Fibroblast of the aortic adventitia (primary cell): Measurements from ENCODE around the gene CRLF2. TPM values are rescaled to one million over a fixed set of nuclear protein-coding genes. Genes with fewer than 3 reads are reported as not detected.
A peak's percentile ranks its signal among the peaks of the same experiment; 100 is the strongest.
"Not testable (repeated sequence)": the region's sequence is repeated elsewhere in the genome, so short reads cannot be mapped to it uniquely, and the experiment has no call there.

ENCODE experiments used
- DNase-seq: peaks from one replicate; pipeline ENCODE4 v3.0.0-alpha.2; 2010; ENCODE audit warnings: low read depth
- H3K4me3 ChIP-seq: 2 replicates; pipeline ENCODE4 v1.5.1; 2011; ENCODE audit warnings: low read depth, mild to moderate bottlenecking, control low read depth, low read length, moderate library complexity
- CTCF ChIP-seq: IDR thresholded peaks from 2 replicates; pipeline ENCODE4 v1.5.1; 2011; ENCODE audit warnings: mild to moderate bottlenecking, low read length, control low read depth, inconsistent platforms; ENCODE audit not compliant: insufficient read depth
- total RNA-seq: library from RNA; depleted of rRNA; stranded (reverse); fragments of >200 nt; gene quantifications from 2 replicates; pipeline ENCODE4 v1.2.3, GENCODE V29; 2012; ENCODE audit warnings: low replicate concordance

CRLF2 gene
- total RNA-seq, 1 donor, result not detected

GRCh38 chrX:1213971-1214370 lies 1.5 kb upstream of the CRLF2 start:
- TF ChIP-seq CTCF, result no peak
- H3K4me3 ChIP-seq, result no peak overlapping the region
- DNase-seq, result no peak

DNA sequence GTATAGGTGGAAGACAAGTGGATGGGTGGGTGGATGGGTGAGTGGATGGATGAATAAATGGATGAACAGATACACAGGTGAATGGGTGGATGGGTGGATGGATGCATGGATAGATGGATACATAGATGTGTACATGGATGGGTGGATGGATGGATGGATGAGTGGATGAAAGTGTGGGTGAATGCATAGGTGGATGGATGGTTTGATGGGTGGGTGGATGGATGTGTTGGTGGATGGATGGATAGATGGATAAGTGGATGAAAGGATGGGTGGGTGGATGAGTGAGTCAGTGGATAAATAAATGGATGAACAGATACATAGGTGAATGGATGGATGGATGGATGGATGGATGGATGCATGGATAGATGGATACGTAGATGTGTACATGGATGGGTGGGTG lies 1.6 kb downstream of the CRLF2 start:
- H3K4me3 ChIP-seq, result no peak overlapping the region
- no peak for TF ChIP-seq CTCF
- DNase-seq, result no peak

DNA sequence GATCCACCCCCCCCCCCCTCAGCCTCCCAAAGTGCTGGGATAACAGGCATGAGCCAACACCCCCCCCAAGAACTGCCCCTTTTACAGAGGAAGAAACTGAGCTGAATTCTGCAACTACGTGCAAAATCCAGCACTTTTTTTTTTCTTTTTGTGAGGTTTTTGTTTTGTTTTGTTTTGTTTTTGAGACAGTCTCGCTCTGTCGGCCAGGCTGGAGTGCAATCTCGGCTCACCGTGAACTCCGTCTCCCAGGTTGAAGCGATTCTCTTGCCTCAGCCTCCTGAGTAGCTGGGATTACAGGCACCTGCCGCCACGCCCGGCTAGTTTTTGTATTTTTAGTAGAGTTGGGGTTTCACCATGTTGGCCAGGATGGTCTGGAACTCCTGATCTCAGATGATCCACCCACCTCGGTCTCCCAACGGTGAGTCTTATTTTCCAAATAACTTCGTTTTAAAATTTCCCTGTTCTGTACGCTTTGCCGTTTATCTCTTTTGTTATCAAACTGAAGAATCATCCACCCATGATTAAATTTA lies 4.9 kb downstream of the CRLF2 start:
- TF ChIP-seq CTCF, result no peak
- H3K4me3 ChIP-seq, result no peak overlapping the region
- no peak for DNase-seq

GRCh38 chrX:1205681-1206611 lies 6.5 kb downstream of the CRLF2 start:
- peak; percentile 32 for DNase-seq
- no peak overlapping the region for H3K4me3 ChIP-seq
- no peak for TF ChIP-seq CTCF

DNA sequence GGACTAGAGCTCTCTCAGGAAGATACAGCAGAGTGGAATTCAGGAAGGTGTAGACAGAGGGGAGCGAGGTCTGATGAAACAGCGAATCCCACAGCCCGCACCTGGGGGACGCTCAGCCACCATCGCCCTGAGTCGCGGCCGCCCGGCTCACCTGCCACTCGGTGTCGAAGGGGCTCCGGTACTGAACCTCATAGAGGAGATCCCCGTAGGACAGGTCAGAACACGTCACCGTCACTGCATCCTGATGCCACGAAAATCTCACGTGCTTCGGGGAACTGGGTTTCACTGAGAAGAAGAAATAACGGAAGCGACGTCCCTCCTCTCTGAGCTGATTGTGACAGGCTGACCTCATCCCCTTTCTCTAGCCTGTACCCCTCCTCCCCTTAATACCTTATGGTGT lies 10.2 kb downstream of the CRLF2 start:
- DNase-seq, result no peak
- TF ChIP-seq CTCF, result no peak

DNA sequence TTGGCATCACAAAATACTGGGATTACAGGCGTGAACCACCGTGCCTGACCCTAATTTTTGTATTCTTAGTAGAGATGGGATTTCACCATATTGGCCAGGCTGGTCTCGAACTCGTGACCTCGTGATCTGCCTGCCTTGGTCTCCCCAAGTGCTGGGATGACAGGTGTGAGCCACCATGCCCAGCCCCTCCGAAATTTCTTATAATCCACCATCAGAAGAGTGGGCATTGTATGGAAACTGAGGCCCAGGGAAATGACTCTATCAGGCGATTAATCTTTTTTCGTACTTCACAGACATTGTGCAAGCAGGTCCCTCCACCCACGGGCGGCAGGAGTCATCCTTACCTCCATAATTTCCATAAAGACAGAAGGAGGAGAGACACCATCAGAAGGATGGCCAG lies 16.0 kb downstream of the CRLF2 start:
- DNase-seq, result no peak
- no peak for TF ChIP-seq CTCF
- no peak overlapping the region for H3K4me3 ChIP-seq

More for the DNA sequence above, 10.2 kb downstream of the CRLF2 start:
- H3K4me3 ChIP-seq, result no peak overlapping the region

- not testable (repeated sequence) for H3K4me3 ChIP-seq, DNase-seq
Observed at GRCh38 chrX:1192196-1192595, 20.3 kb downstream of the CRLF2 start.
